MCF 10A (cell line): ENCODE measurements around the gene PSMD13. TPM values are rescaled to one million over a fixed set of nuclear protein-coding genes. Genes with fewer than 3 reads are reported as not detected.
"Not testable (repeated sequence)": the region's sequence is repeated elsewhere in the genome, so short reads cannot be mapped to it uniquely, and the experiment has no call there.

ENCODE experiments used
- BruUV-seq: library from RNA; stranded (reverse); fragments of 400-500 nt; replicated peaks from 2 replicates; lab custom pipeline; 2021; lab: Mats Ljungman, UMichigan
- CTCF ChIA-PET: fragments of 300-600 bp; sonication (Branson Sonifier 250); formaldehyde crosslinking; extraction: SDS; loops from one replicate; lab custom pipeline; 2021; ENCODE audit warnings: antibody characterized with exemption, inconsistent platforms; lab: Yijun Ruan, JAX
- POLR2A ChIA-PET: fragments of 300-600, 350-650 bp; sonication (Branson Sonifier 250); formaldehyde crosslinking; extraction: SDS; loops from one replicate; lab custom pipeline; 2020; ENCODE audit warnings: antibody characterized with exemption, inconsistent platforms; lab: Yijun Ruan, JAX
- DNase-seq: peaks from one replicate; pipeline ENCODE4 v3.0.0-alpha.2; 2018; ENCODE audit not compliant: unreplicated experiment
- H3K27ac Mint-ChIP-seq: one replicate; pipeline ENCODE4 v1.8.0; 2022; ENCODE audit warnings: mild to moderate bottlenecking, low read depth, mixed read lengths; ENCODE audit not compliant: unreplicated experiment
- H3K27me3 Mint-ChIP-seq: one replicate; pipeline ENCODE4 v1.8.0; 2022; ENCODE audit warnings: mixed read lengths; ENCODE audit not compliant: insufficient read depth, unreplicated experiment
- H3K36me3 Mint-ChIP-seq: one replicate; pipeline ENCODE4 v1.8.0; 2022; ENCODE audit warnings: mild to moderate bottlenecking, moderate library complexity, mixed read lengths; ENCODE audit not compliant: insufficient read depth, unreplicated experiment
- H3K4me1 Mint-ChIP-seq: one replicate; pipeline ENCODE4 v1.8.0; 2022; ENCODE audit warnings: mixed read lengths; ENCODE audit not compliant: insufficient read depth, unreplicated experiment
- H3K4me3 Mint-ChIP-seq: one replicate; pipeline ENCODE4 v1.8.0; 2022; ENCODE audit warnings: mild to moderate bottlenecking, moderate library complexity, mixed read lengths; ENCODE audit not compliant: unreplicated experiment
- H3K9me3 Mint-ChIP-seq: one replicate; pipeline ENCODE4 v1.8.0; 2022; ENCODE audit warnings: mixed read lengths; ENCODE audit not compliant: unreplicated experiment
- intact Hi-C: fragments of 100-400 bp; cut with micrococcal nuclease; formaldehyde crosslinking; loops from 2 replicates; pipeline ENCODE4 v1.14.1; 2022
- total RNA-seq: library from RNA; stranded (reverse); gene quantifications from 2 replicates; pipeline ENCODE4 v1.2.3, GENCODE V29; 2022
- TF ChIP-seq, protein P1 (sequence below): fragments of 200-600 bp; IDR thresholded peaks from one replicate; pipeline ENCODE4 v1.8.0; 2022; ENCODE audit warnings: antibody characterized with exemption, mild to moderate bottlenecking; ENCODE audit not compliant: unreplicated experiment

The PSMD13 gene
- total RNA-seq, 1 experiment from 2014 or later: 103 TPM

DNA sequence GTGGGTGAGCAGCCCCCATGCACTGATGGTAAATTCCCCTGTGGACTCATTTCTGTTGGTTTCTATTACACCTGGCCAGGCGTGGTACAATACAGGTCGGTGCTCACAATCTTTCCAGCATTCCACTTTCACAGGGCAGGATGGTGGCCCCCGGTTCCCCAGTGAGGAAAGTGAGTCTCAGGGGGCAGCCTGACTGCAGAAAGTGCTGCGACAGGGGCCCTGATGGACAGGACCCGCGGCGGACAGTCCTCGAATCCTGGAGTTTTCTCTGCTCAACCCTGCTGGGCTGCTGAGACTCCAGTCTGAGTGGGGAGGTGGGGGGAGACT is 49.1 kb downstream of the PSMD13 start:
- no peaks in the 10 kb centered on the region for H3K9me3 Mint-ChIP-seq
- intact Hi-C loops: no loop called here
- POLR2A ChIA-PET: interaction anchor here (1.3 kb wide), 2 partner anchors 49 to 77 kb away, joined by 3 to 4 read pairs; partner anchors contain the start of gene PSMD13

DNA sequence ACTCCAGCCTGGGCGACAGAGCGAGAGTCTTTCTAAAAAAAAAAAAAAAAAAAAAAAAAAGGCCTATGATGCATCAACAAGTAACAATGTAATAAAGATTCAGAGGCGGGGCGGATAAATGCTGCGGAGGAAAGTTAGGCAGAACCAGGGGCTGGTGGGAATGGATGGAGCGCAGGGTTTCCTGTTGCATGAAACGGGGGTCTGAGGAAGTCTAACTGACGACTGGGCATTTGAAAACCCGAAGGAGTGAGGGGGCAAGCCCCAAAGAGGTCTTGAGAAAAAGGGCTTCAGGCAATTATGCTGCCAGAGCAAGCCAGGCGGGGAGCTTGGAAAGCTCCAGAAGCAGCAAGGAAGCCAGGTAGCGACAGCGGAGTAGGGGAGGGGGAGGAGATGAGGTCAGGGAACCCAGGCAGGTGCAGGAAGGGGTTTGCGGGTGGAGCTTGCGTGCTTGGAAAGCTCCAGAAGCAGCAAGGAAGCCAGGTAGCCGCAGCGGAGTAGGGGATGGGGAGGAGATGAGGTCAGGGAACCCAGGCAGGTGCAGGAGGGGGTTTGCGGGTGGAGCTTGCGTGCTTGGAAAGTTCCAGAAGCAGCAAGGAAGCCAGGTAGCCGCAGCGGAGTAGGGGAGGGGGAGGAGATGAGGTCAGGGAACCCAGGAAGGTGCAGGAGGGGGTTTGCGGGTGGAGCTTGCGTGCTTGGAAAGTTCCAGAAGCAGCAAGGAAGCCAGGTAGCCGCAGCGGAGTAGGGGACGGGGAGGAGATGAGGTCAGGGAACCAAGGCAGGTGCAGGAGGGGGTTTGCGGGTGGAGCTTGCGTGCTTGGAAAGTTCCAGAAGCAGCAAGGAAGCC is 50.4 kb downstream of the PSMD13 start:
- H3K4me1 Mint-ChIP-seq, H3K9me3 Mint-ChIP-seq, H3K36me3 Mint-ChIP-seq, H3K27ac Mint-ChIP-seq, DNase-seq, BruUV-seq, intact Hi-C loops: not testable (repeated sequence)
- ChIA-PET POLR2A (interaction anchor here (0.6 to 1.3 kb wide), 3 partner anchors 13 to 79 kb away, joined by 3 to 4 read pairs (median 3); no protein-coding TSS in a partner anchor), CTCF (interaction anchor here (0.6 to 1.6 kb wide), 4 partner anchors 16 to 46 kb away, joined by 3 to 5 read pairs (median 4); no protein-coding TSS in a partner anchor)
- Mint-ChIP-seq H3K4me3 (peak overlapping the region; percentile 35), H3K27me3 (peaks cover 24% of the 10 kb centered on the region)

More for the DNA sequence above, 49.1 kb downstream of the PSMD13 start:
- no peak overlapping the region for H3K4me3 Mint-ChIP-seq
- no peaks in the 10 kb centered on the region for H3K36me3 Mint-ChIP-seq
- DNase-seq: no peak
- peaks cover 6% of the 10 kb centered on the region for H3K4me1 Mint-ChIP-seq
- TF ChIP-seq, protein P1, sequence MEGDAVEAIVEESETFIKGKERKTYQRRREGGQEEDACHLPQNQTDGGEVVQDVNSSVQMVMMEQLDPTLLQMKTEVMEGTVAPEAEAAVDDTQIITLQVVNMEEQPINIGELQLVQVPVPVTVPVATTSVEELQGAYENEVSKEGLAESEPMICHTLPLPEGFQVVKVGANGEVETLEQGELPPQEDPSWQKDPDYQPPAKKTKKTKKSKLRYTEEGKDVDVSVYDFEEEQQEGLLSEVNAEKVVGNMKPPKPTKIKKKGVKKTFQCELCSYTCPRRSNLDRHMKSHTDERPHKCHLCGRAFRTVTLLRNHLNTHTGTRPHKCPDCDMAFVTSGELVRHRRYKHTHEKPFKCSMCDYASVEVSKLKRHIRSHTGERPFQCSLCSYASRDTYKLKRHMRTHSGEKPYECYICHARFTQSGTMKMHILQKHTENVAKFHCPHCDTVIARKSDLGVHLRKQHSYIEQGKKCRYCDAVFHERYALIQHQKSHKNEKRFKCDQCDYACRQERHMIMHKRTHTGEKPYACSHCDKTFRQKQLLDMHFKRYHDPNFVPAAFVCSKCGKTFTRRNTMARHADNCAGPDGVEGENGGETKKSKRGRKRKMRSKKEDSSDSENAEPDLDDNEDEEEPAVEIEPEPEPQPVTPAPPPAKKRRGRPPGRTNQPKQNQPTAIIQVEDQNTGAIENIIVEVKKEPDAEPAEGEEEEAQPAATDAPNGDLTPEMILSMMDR: no peak
- BruUV-seq: no TSS peak
- H3K27ac Mint-ChIP-seq: no peak overlapping the region
- CTCF ChIA-PET: interaction anchor here (1.2 kb wide), 1 partner anchor 35 kb away, joined by 3 read pairs; no protein-coding TSS in a partner anchor
- H3K27me3 Mint-ChIP-seq: peaks cover 34% of the 10 kb centered on the region

DNA sequence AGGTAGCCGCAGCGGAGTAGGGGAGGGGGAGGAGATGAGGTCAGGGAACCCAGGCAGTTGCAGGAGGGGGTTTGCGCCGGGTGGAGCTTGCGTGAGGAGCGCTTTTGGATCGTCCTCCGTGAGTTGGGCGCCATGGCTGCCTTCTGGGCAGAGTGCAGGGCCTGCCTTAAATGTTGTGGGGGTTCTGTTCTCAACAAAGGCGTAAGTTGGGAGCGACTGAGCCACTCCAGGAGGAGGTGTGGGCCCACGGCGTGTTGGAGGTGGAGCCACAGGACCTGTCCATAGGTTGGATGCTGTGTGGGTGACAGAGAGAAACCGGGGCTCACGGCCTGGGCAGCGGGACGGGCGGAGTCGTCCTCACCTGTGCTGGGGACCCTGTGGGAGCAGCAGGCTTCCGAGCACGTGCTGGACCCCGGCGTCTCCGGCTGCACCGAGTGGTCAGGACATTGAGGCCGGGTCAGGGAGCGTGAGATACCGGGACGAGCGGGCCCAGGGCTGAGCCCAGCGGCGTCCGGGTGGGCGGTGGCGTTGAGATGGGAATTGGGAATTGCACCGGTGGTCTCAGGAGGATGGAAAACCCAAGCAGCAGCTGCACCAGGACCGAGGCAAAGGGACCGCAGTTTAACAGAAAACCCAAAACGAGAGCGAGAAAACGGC is 51.2 kb downstream of the PSMD13 start:
- H3K36me3 Mint-ChIP-seq: no peaks in the 10 kb centered on the region
- H3K9me3 Mint-ChIP-seq: no peaks in the 10 kb centered on the region
- ChIA-PET CTCF (interaction anchor here (0.6 to 1.6 kb wide), 3 partner anchors 15 to 37 kb away, joined by 3 to 4 read pairs (median 3); no protein-coding TSS in a partner anchor), POLR2A (interaction anchor here (0.6 to 1.0 kb wide), 4 partner anchors 12 to 105 kb away, joined by 3 to 4 read pairs (median 4); no protein-coding TSS in a partner anchor)
- peak overlapping the region; percentile 66 for H3K4me3 Mint-ChIP-seq
- no peak overlapping the region for H3K27ac Mint-ChIP-seq
- no peak for DNase-seq
- TF ChIP-seq, protein P1: no peak
- peaks cover 17% of the 10 kb centered on the region for H3K27me3 Mint-ChIP-seq
- no TSS peak for BruUV-seq
- H3K4me1 Mint-ChIP-seq: peaks cover 6% of the 10 kb centered on the region
- intact Hi-C loops: no loop called here

DNA sequence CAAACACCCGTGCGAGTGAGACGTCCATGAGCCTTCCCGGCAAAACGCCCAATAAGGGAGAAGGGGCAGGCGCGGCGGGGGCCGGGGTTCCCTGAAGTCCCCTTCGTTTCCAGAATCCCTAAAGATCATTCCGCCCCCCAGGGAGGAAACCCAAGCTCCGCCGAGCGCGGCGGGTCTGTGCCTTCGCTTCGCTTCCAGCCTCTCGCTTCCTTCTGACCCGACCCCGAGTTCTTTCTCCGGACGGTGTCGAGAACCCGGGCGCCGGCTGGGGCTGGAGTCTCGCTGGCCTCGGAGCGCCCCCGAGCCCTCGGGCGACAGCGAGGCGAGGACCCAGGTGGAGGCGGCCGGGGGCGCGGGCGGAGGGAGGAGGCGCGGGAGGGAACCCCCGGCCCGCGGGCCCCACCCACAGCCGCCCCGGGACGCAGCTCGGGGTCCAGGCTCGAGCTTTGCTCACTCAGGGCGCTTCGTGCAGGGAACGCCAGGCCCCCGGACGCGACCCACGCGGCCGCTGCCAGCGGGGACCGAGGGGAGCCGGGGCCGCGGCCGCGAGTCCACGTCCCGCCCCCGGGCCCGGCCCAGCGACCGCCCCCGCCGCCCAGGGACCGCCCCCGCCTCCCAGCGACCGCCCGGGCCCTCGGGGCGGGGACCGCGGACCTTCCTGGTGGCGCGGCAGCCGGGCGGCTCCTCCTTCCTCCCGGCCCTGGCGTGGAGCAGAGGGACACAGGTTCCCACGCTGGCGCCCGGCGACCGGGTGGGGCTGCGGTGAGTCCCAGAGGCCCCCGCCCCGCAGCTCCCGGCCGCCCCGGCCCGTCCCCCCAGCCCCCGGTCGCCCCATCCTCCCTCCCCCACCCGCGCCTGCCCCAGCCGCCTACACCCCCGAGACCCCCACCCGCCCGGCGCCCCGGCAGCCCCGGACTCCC is 52.0 kb downstream of the PSMD13 start, which contains the start of gene PGGHG:
PGGHG (plus strand) TSS at position 649 of the 920 bp plus-strand sequence. CDS start 691 bp downstream, outside the sequence.
- H3K27ac Mint-ChIP-seq: no peak within 1 kb of the TSS
- no TSS peak for BruUV-seq
- peaks cover 3% of the 10 kb centered on the region for H3K4me1 Mint-ChIP-seq
- POLR2A ChIA-PET: interaction anchor here (0.6 to 1.1 kb wide), 4 partner anchors 21 to 105 kb away, joined by 3 to 4 read pairs (median 4); partner anchors contain the start of genes BET1L and RIC8A
- TF ChIP-seq, protein P1: no peak
- H3K27me3 Mint-ChIP-seq: peaks cover 15% of the 10 kb centered on the region
- H3K4me3 Mint-ChIP-seq: peak within 1 kb of the TSS; percentile 66
- DNase-seq: peak; percentile 32
- CTCF ChIA-PET: interaction anchor here (0.9 kb wide), 1 partner anchor 10 kb away, joined by 3 read pairs; no protein-coding TSS in a partner anchor
- H3K9me3 Mint-ChIP-seq: no peaks in the 10 kb centered on the region
- intact Hi-C loops: no loop called here
- no peaks in the 10 kb centered on the region for H3K36me3 Mint-ChIP-seq
